ENCODE results near the gene SF3B3.

DNA sequence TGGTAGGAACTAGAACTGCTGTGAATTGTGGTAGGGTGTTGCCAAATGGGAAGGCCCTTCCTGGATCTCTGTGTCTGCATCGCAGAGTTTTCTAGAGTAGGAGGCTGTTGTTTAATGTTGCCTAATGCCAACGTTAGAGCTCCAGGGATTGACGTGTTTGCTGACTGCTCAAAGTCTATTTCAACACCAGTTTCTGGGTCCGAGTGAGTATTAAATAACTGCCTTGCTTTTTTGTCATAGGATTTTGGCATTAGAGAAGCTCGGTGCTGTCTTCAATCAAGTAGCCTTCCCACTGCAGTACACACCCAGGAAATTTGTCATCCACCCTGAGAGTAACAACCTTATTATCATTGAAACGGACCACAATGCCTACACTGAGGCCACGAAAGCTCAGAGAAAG, 40.0 kb downstream of the SF3B3 start:
- no peak for TF ChIP-seq EZH2phosphoT487 (IDR thresholded peaks at IDR 0.05; ENCODE audit: borderline replicate concordance, low read depth, low read length)
- TF ChIP-seq, protein P1, sequence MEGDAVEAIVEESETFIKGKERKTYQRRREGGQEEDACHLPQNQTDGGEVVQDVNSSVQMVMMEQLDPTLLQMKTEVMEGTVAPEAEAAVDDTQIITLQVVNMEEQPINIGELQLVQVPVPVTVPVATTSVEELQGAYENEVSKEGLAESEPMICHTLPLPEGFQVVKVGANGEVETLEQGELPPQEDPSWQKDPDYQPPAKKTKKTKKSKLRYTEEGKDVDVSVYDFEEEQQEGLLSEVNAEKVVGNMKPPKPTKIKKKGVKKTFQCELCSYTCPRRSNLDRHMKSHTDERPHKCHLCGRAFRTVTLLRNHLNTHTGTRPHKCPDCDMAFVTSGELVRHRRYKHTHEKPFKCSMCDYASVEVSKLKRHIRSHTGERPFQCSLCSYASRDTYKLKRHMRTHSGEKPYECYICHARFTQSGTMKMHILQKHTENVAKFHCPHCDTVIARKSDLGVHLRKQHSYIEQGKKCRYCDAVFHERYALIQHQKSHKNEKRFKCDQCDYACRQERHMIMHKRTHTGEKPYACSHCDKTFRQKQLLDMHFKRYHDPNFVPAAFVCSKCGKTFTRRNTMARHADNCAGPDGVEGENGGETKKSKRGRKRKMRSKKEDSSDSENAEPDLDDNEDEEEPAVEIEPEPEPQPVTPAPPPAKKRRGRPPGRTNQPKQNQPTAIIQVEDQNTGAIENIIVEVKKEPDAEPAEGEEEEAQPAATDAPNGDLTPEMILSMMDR (conservative IDR thresholded peaks at IDR 0.05; ENCODE audit: low read length): no peak

Measured in OCI-LY7 (cell line).